GM10266 (cell line): Measurements from ENCODE around the gene MTMR12.
"Not testable (repeated sequence)": the region's sequence is repeated elsewhere in the genome, so short reads cannot be mapped to it uniquely, and the experiment has no call there.

Experiments
- DNase-seq: peaks from one replicate; pipeline ENCODE4 v3.0.0; 2012; ENCODE audit errors: extremely low spot score
- CTCF ChIP-seq: IDR thresholded peaks from 2 replicates; pipeline ENCODE4 v1.5.1; 2012; ENCODE audit warnings: mild to moderate bottlenecking, low read depth; ENCODE audit not compliant: control insufficient read depth, insufficient read depth; ENCODE audit errors: missing control alignments

MTMR12 gene

DNA sequence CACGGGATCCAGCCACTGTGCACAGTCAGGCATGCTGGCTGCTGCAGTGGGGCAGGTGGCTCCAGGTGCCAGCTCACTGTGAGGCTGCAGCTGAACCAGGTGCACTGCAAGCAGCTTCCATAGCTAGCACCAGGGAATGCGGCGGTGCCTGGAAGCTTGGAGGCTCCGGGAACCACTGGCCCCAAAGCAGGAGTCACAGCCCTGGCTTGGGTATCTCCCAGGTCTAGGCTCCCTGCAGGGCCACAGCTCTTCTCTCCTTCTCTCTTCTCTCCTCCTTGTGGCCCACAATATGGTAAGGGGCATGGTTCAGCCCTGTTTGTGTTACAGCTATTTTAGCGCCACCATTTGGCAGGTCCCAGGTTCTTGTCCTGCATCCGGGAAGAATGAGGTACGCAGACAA lies 6.7 kb upstream of the MTMR12 start:
- TF ChIP-seq CTCF = no peak
- no peak for DNase-seq

DNA sequence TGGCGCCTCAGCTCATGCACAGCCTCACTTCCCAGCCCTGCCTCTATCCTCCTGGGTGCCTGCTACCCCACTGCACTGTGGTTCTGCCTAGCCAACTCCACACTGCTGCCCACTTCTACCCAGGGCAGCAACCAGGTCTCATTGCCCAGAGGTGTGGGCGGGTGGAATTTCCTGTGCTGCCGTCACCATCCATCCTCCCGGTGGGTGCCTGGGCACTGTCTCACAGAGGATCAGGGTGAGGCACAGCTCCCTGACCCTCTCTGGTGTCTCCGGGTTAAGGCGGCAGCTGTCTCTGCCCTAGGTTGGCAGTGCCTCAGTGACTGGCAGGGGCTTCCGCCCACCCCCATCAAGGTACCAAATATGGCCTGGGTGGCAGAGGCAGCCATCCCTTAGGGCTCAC lies 4.3 kb upstream of the MTMR12 start:
- TF ChIP-seq CTCF = no peak
- DNase-seq = no peak

- no peak for DNase-seq
- TF ChIP-seq CTCF = no peak
Observed at GRCh38 chr5:32315221-32316014, 2.7 kb upstream of the MTMR12 start.

DNA sequence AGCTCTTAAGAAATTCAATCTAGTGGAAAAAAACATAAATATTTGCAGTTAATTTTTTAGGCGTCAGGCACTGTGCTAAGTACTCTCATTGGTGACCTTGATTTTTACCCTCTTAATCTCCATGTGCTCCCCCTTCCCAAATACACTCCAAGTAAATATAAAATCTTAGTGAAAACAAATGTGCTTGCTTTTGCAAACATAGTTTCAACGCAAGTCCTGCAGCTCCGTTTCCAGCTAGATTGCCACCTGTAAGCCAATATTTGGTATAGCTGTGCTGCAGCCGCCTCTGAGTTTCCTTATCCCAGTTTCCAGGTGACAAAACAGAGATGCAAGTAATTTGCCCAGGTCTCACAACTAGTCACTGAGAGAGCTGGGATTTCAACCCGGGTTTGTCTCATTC lies 1.9 kb upstream of the MTMR12 start:
- no peak for DNase-seq
- TF ChIP-seq CTCF = no peak

DNA sequence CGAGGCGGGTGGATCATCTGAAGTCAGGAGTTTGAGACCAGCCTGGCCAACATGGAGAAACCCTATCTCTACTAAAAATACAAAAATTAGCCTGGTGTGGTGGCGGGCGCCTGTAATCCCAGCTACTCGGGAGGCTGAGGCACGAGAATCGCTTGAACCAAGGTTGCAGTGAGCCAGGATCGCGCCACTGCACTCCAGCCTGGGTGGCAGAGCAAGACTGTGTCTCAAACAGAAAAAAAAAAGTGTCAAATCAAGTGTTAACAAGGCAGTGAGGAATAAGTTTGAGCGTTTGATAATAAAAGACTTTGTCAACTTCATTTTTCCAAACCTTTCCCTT lies 1.4 kb upstream of the MTMR12 start:
- DNase-seq = not testable (repeated sequence)

GRCh38 chr5:32312197-32312594 lies 543 bp downstream of the MTMR12 start:
- DNase-seq = peak; percentile 51
- no peak for TF ChIP-seq CTCF

- peak; percentile 51 for DNase-seq
- TF ChIP-seq CTCF = no peak
Observed at GRCh38 chr5:32311404-32312196, 1.1 kb downstream of the MTMR12 start.

- DNase-seq = no peak
Observed at GRCh38 chr5:32309761-32310160, 3.0 kb downstream of the MTMR12 start.

More at GRCh38 chr5:32309761-32310160, 3.0 kb downstream of the MTMR12 start:
- TF ChIP-seq CTCF = no peak
